Chondrocyte (in vitro differentiated cells): ENCODE results near the gene TIMM8A. TPM values are rescaled to one million over a fixed set of nuclear protein-coding genes. Genes with fewer than 3 reads are reported as not detected.
A peak's percentile ranks its signal among the peaks of the same experiment; 100 is the strongest.

Experiments used
- DNase-seq: peaks from one replicate; pipeline ENCODE4 v3.0.0; 2021; ENCODE audit warnings: mixed read lengths, low spot score
- H3K27ac Mint-ChIP-seq: one replicate; pipeline ENCODE4 v1.8.0; 2021; ENCODE audit warnings: mild to moderate bottlenecking, moderate library complexity, mixed read lengths; ENCODE audit not compliant: unreplicated experiment
- H3K27me3 Mint-ChIP-seq: 2 replicates; pipeline ENCODE4 v1.8.0; 2021; ENCODE audit warnings: low read depth, mixed read lengths
- H3K36me3 Mint-ChIP-seq: 2 replicates; pipeline ENCODE4 v1.8.0; 2021; ENCODE audit warnings: low read depth, mixed read lengths
- H3K4me1 Mint-ChIP-seq: 2 replicates; pipeline ENCODE4 v1.8.0; 2021; ENCODE audit warnings: low read depth, mild to moderate bottlenecking, mixed read lengths
- H3K4me3 Mint-ChIP-seq: one replicate; pipeline ENCODE4 v1.8.0; 2021; ENCODE audit warnings: mild to moderate bottlenecking, moderate library complexity, mixed read lengths; ENCODE audit not compliant: unreplicated experiment
- H3K9me3 Mint-ChIP-seq: 2 replicates; pipeline ENCODE4 v1.8.0; 2021; ENCODE audit warnings: low read depth, mixed read lengths
- long read RNA-seq: library from polyadenylated mRNA; stranded (forward); transcript quantifications from one replicate; pipeline ENCODE4 v2.0.0, GENCODE V29; 2021
- total RNA-seq: library from RNA; stranded (reverse); gene quantifications from 3 replicates; pipeline ENCODE4 v1.2.1, GENCODE V29; 2021
- TF ChIP-seq, protein P1 (sequence below): fragments of 200-600 bp; sonication (generic); IDR thresholded peaks from 2 replicates; pipeline ENCODE4 v1.5.0; 2021; ENCODE audit warnings: antibody characterized with exemption, mild to moderate bottlenecking, moderate library complexity

TIMM8A gene, protein sequence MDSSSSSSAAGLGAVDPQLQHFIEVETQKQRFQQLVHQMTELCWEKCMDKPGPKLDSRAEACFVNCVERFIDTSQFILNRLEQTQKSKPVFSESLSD
- total RNA-seq, result 9.2 to 12.9 TPM (median 11.0 TPM) in 3 replicates
- long read RNA-seq, transcript TIMM8A-205 (2 exons, 1,194 nt), result major isoform, 5 of 6 reads
- long read RNA-seq, partial matches to known transcripts, result 0 of 6 reads
- long read RNA-seq, other reads (novel, unspliced or antisense), result 0 of 6 reads

DNA sequence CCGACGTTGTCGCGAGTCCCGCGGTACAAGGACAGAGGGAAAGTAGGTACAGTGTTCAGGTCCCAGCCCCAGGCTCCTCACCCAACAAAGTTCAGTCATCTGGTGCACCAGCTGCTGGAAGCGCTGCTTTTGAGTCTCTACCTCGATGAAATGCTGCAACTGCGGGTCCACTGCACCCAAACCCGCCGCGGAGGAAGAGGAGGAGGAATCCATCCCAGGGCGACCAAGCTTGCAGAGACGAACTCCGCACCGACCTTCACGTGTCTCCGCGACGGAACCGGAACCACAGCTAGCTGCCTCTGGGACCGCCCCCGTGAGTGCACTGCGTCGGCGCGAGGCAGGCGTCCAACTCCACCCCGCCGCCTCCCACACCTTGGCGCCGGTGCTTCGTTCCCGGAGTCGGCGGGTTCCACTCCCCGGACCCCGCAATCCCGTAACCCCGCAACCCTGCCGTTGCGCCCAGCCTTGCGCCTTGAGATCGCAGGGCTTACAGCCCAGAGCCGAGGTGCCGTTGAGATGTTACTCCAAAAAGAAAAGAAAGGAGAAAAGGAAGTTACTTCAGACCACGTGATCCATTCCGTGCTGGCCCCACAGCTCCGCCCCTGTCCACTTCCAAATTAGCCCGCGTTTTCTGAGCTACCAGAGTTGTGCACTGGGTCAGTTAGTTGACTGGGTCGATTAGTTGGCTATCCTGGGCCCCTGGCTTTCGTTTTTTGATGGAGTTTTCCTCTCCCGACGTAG lies at the start of gene TIMM8A:
TSS of gene TIMM8A (minus strand) at position 291 of the 741 bp plus-strand sequence. CDS start at position 213, 78 bp downstream.
- TF ChIP-seq, protein P1, sequence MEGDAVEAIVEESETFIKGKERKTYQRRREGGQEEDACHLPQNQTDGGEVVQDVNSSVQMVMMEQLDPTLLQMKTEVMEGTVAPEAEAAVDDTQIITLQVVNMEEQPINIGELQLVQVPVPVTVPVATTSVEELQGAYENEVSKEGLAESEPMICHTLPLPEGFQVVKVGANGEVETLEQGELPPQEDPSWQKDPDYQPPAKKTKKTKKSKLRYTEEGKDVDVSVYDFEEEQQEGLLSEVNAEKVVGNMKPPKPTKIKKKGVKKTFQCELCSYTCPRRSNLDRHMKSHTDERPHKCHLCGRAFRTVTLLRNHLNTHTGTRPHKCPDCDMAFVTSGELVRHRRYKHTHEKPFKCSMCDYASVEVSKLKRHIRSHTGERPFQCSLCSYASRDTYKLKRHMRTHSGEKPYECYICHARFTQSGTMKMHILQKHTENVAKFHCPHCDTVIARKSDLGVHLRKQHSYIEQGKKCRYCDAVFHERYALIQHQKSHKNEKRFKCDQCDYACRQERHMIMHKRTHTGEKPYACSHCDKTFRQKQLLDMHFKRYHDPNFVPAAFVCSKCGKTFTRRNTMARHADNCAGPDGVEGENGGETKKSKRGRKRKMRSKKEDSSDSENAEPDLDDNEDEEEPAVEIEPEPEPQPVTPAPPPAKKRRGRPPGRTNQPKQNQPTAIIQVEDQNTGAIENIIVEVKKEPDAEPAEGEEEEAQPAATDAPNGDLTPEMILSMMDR, result no peak

DNA sequence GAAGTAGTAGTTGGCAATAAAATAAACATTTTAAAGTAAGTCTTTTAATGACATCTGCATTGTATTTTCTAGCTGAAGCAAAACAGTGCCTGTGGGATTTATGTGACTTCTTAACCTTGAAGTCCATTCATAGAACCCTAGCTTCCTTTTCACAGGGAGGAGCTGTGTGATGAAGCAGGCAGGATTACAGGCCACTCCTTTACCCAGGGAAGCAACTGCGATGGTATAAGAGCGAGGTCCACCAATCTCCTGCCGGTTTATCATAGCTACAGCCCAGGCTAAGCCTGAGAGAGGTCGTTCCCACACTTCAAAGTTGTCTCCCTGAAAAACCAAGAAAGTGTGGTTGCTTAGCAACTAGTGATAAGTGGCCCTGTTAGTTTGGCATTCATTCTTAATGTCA lies 49.2 kb upstream of the TIMM8A start:
- Mint-ChIP-seq H3K4me1 (peaks cover 8% of the 10 kb centered on the region), H3K9me3 (peaks cover 3% of the 10 kb centered on the region), H3K4me3 (no peak overlapping the region), H3K36me3 (peaks cover 7% of the 10 kb centered on the region), H3K27ac (no peak overlapping the region), H3K27me3 (no peaks in the 10 kb centered on the region)
- TF ChIP-seq, protein P1, result no peak
- DNase-seq, result no peak

More for the DNA sequence above, at the start of gene TIMM8A:
- Mint-ChIP-seq H3K36me3 (peaks cover 2% of the 10 kb centered on the region), H3K9me3 (peaks cover 4% of the 10 kb centered on the region), H3K4me1 (peaks cover 6% of the 10 kb centered on the region), H3K27me3 (no peaks in the 10 kb centered on the region), H3K4me3 (peak within 1 kb of the TSS; percentile 88), H3K27ac (peak within 1 kb of the TSS; percentile 75)
- DNase-seq, result no peak

DNA sequence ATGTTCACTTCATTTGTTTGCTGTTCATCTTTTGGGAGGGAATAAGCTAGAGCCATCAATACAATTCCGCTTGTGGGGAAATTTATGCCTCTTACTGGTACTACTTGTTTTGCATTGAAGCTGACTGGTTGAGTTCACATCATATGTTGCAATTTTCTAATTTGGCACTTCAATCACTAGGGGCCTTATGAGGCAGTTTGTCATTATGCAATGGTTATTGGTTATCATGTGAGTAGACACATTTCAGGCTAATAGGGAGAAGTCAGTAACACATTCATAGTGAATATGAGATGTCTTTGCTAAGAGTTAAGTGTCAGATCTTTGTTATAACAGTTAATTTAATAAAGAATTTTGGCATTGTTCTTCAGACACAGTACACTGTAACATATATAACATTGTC lies 47.2 kb upstream of the TIMM8A start:
- peaks cover 5% of the 10 kb centered on the region for H3K36me3 Mint-ChIP-seq

DNA sequence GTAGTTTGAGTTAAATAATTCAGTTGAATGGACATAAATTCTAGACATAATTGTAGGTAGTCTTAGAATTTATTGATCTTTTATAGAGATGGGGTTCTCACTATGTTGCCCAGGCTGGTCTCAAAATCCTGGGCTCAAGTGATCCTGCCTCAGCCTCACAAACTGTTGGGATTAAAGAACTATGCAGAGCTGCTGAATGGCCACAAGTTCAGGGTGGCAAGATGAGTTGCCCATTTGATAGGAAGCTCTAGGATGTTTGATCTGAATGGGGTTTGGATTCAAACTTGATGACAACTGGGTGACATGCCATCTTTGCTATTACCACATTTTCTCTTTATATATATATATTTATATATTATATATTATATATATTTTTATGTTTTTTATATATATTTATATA lies 45.8 kb upstream of the TIMM8A start:
- Mint-ChIP-seq H3K36me3 (peaks cover 3% of the 10 kb centered on the region), H3K4me1 (peaks cover 18% of the 10 kb centered on the region), H3K9me3 (peaks cover 5% of the 10 kb centered on the region), H3K4me3 (no peak overlapping the region), H3K27me3 (no peaks in the 10 kb centered on the region), H3K27ac (no peak overlapping the region)
- TF ChIP-seq, protein P1, result no peak
- no peak for DNase-seq

More for the DNA sequence above, 47.2 kb upstream of the TIMM8A start:
- H3K9me3 Mint-ChIP-seq, result peaks cover 8% of the 10 kb centered on the region
- H3K27ac Mint-ChIP-seq, result no peak overlapping the region
- TF ChIP-seq, protein P1, result no peak
- no peak overlapping the region for H3K4me3 Mint-ChIP-seq
- peaks cover 18% of the 10 kb centered on the region for H3K4me1 Mint-ChIP-seq
- DNase-seq, result no peak
- no peaks in the 10 kb centered on the region for H3K27me3 Mint-ChIP-seq

DNA sequence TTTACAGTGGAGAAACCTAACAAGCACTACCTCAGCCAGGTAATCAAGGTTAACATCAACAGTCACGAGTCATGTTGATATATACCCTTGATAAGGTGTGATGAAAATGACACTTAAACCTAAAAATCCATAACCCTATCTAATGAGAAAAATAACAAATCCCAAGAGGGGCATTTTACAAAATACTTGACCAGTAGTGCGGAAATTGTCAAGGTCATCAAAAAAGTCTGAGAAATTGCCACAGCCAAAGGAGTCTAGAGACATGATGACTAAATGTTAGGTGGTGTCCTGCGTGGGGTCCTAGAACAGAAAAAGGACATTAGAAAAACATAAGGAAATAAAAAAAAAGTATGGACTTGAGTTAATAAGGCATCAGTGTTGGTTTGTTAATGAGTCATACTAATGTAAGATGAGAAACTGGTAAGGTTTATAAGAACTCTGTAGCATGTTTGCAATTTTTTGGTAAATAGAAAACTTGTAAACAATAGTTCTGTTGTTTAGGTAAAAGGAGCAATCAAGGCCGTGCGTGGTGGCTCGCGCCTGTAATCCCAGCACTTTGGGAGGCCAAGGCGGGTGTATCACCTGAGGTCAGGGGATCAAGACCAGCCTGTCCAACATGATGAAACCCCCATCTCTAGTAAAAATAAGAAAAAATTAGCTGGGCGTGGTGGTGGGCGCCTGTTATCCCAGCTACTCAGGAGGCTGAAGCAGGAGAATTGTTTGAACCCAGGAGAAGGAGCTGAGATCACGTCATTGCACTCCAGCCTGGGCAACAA lies 45.2 kb upstream of the TIMM8A start:
- DNase-seq, result no peak
- Mint-ChIP-seq H3K27me3 (no peaks in the 10 kb centered on the region), H3K4me3 (no peak overlapping the region), H3K9me3 (peaks cover 5% of the 10 kb centered on the region), H3K27ac (peak overlapping the region; percentile 33), H3K36me3 (peaks cover 3% of the 10 kb centered on the region), H3K4me1 (peaks cover 18% of the 10 kb centered on the region)
- TF ChIP-seq, protein P1, result no peak
